Neural progenitor cell (in vitro differentiated cells): ENCODE results near the gene IKBKE. TPM values are rescaled to one million over a fixed set of nuclear protein-coding genes. Genes with fewer than 3 reads are reported as not detected.

Experiments
- DNase-seq: peaks from one replicate; pipeline ENCODE4 v3.0.0-alpha.2; 2016; ENCODE audit warnings: low spot score
- H2AFZ ChIP-seq: fragments of 200-600 bp; sonication (generic); replicated peaks from 2 replicates; pipeline ENCODE4 v1.6.1; 2016; ENCODE audit warnings: antibody characterized with exemption
- H3F3A ChIP-seq: fragments of 200-600 bp; sonication (generic); 2 replicates; pipeline ENCODE4 v1.6.1; 2016; ENCODE audit warnings: antibody characterized with exemption, low read depth
- H3K27ac ChIP-seq: fragments of 200-600 bp; sonication (generic); 2 replicates; pipeline ENCODE4 v1.5.1; 2016; ENCODE audit warnings: mild to moderate bottlenecking
- H3K27me3 ChIP-seq: fragments of 200-600 bp; sonication (generic); 2 replicates; pipeline ENCODE4 v1.6.1; 2016; ENCODE audit warnings: mild to moderate bottlenecking, moderate library complexity
- H3K36me3 ChIP-seq: fragments of 200-600 bp; sonication (generic); 2 replicates; pipeline ENCODE4 v1.5.1; 2016
- H3K4me1 ChIP-seq: fragments of 200-600 bp; sonication (generic); 2 replicates; pipeline ENCODE4 v1.6.1; 2016; ENCODE audit warnings: mixed run types
- H3K4me2 ChIP-seq: fragments of 200-600 bp; sonication (generic); 2 replicates; pipeline ENCODE4 v1.6.1; 2016
- H3K4me3 ChIP-seq: fragments of 200-600 bp; sonication (generic); 2 replicates; pipeline ENCODE4 v1.5.1; 2016
- H3K79me2 ChIP-seq: fragments of 200-600 bp; sonication (generic); 2 replicates; pipeline ENCODE4 v1.6.1; 2016; ENCODE audit warnings: low read depth
- H3K9ac ChIP-seq: fragments of 200-600 bp; sonication (generic); 2 replicates; pipeline ENCODE4 v1.6.1; 2016
- H3K9me3 ChIP-seq: fragments of 200-600 bp; sonication (generic); 2 replicates; pipeline ENCODE4 v1.5.1; 2016; ENCODE audit warnings: low read depth
- H4K20me1 ChIP-seq: fragments of 200-600 bp; sonication (generic); 2 replicates; pipeline ENCODE4 v1.6.1; 2016; ENCODE audit warnings: low read depth
- H3K27ac Mint-ChIP-seq: 3 replicates; pipeline ENCODE4 v1.8.0; 2021; ENCODE audit warnings: mixed read lengths
- H3K27me3 Mint-ChIP-seq: 2 replicates; pipeline ENCODE4 v1.8.0; 2022; ENCODE audit warnings: low read depth, mild to moderate bottlenecking, inconsistent platforms, moderate library complexity, mixed read lengths; ENCODE audit not compliant: insufficient read depth
- H3K36me3 Mint-ChIP-seq: 3 replicates; pipeline ENCODE4 v1.8.0; 2021; ENCODE audit warnings: mixed read lengths
- H3K4me1 Mint-ChIP-seq: 3 replicates; pipeline ENCODE4 v1.8.0; 2021; ENCODE audit warnings: mixed read lengths
- H3K4me3 Mint-ChIP-seq: 3 replicates; pipeline ENCODE4 v1.8.0; 2021; ENCODE audit warnings: mild to moderate bottlenecking, moderate library complexity, mixed read lengths
- H3K9me3 Mint-ChIP-seq: 3 replicates; pipeline ENCODE4 v1.8.0; 2020; ENCODE audit warnings: mixed read lengths
- CTCF ChIP-seq: fragments of 200-600 bp; sonication (generic); IDR thresholded peaks from 2 replicates; pipeline ENCODE4 v1.5.1; 2017; ENCODE audit warnings: antibody characterized with exemption, mild to moderate bottlenecking
- EZH2 ChIP-seq: fragments of 200-600 bp; sonication (generic); IDR thresholded peaks from 2 replicates; pipeline ENCODE4 v1.6.1; 2017; ENCODE audit warnings: antibody characterized with exemption, mild to moderate bottlenecking, moderate library complexity
- EZH2phosphoT487 ChIP-seq: fragments of 200-600 bp; sonication (generic); IDR thresholded peaks from 2 replicates; pipeline ENCODE4 v1.6.1; 2017; ENCODE audit warnings: antibody characterized with exemption
- total RNA-seq: library from RNA; depleted of rRNA; stranded (reverse); fragments of >200 nt; gene quantifications from 2 replicates; pipeline ENCODE4 v1.2.3, GENCODE V29; 2015; ENCODE audit warnings: low replicate concordance

Gene IKBKE
- total RNA-seq, 1 donor from 2014 or later, result 0.26 TPM

- Mint-ChIP-seq H3K27ac (no peak overlapping the region), H3K9me3 (no peaks in the 10 kb centered on the region), H3K27me3 (peaks cover 2% of the 10 kb centered on the region), H3K4me3 (no peak overlapping the region), H3K4me1 (peaks cover 38% of the 10 kb centered on the region), H3K36me3 (peaks cover 27% of the 10 kb centered on the region)
- Histone ChIP-seq H3K36me3 (no peaks in the 10 kb centered on the region), H3K4me1 (peaks cover under 1% of the 10 kb centered on the region), H3F3A (peaks cover 7% of the 10 kb centered on the region), H3K4me2 (no peak overlapping the region), H3K9ac (no peak overlapping the region), H2AFZ (no peak overlapping the region), H3K4me3 (no peak overlapping the region), H3K9me3 (no peaks in the 10 kb centered on the region), H3K79me2 (no peaks in the 10 kb centered on the region), H3K27me3 (no peaks in the 10 kb centered on the region), H4K20me1 (no peaks in the 10 kb centered on the region), H3K27ac (no peak overlapping the region)
- no peak for DNase-seq
- TF ChIP-seq EZH2 (no peak), EZH2phosphoT487 (no peak), CTCF (no peak)
These were observed 5.8 kb upstream of the IKBKE start for GRCh38 chr1:206464456-206464964.

- Mint-ChIP-seq H3K4me1 (peaks cover 52% of the 10 kb centered on the region), H3K9me3 (no peaks in the 10 kb centered on the region), H3K36me3 (peaks cover 16% of the 10 kb centered on the region), H3K27ac (no peak overlapping the region), H3K27me3 (peaks cover 6% of the 10 kb centered on the region), H3K4me3 (no peak overlapping the region)
- Histone ChIP-seq H3K79me2 (no peaks in the 10 kb centered on the region), H3K27me3 (no peaks in the 10 kb centered on the region), H4K20me1 (no peaks in the 10 kb centered on the region), H3K9me3 (no peaks in the 10 kb centered on the region), H3K4me3 (no peak overlapping the region), H3K4me2 (no peak overlapping the region), H3K4me1 (peaks cover 14% of the 10 kb centered on the region), H3K27ac (no peak overlapping the region), H3F3A (peaks cover 9% of the 10 kb centered on the region), H3K36me3 (no peaks in the 10 kb centered on the region), H3K9ac (no peak overlapping the region), H2AFZ (no peak overlapping the region)
- TF ChIP-seq EZH2phosphoT487, result no peak
- no peak for TF ChIP-seq CTCF
- no peak for TF ChIP-seq EZH2
- DNase-seq, result no peak
These were observed 4.3 kb upstream of the IKBKE start for GRCh38 chr1:206465951-206466350.

- TF ChIP-seq EZH2 (no peak), CTCF (no peak), EZH2phosphoT487 (no peak)
- no peak for DNase-seq
- Histone ChIP-seq H2AFZ (no peak overlapping the region), H3K9me3 (no peaks in the 10 kb centered on the region), H4K20me1 (no peaks in the 10 kb centered on the region), H3K4me3 (no peak overlapping the region), H3K36me3 (no peaks in the 10 kb centered on the region), H3K79me2 (no peaks in the 10 kb centered on the region), H3K4me2 (no peak overlapping the region), H3K4me1 (peaks cover 25% of the 10 kb centered on the region), H3K27ac (no peak overlapping the region), H3K9ac (no peak overlapping the region), H3K27me3 (no peaks in the 10 kb centered on the region), H3F3A (peaks cover 3% of the 10 kb centered on the region)
- H3K36me3 Mint-ChIP-seq, result peaks cover 7% of the 10 kb centered on the region
- peaks cover 59% of the 10 kb centered on the region for H3K4me1 Mint-ChIP-seq
- H3K9me3 Mint-ChIP-seq, result no peaks in the 10 kb centered on the region
- peaks cover 6% of the 10 kb centered on the region for H3K27me3 Mint-ChIP-seq
- no peak overlapping the region for H3K4me3 Mint-ChIP-seq
- no peak overlapping the region for H3K27ac Mint-ChIP-seq
These were observed 3.2 kb upstream of the IKBKE start for GRCh38 chr1:206466840-206467649.
